AG08395 (cell line): ENCODE results near the gene VCY.
"Not testable (repeated sequence)": the region's sequence is repeated elsewhere in the genome, so short reads cannot be mapped to it uniquely, and the experiment has no call there.

Source experiments
- DNase-seq: peaks from one replicate; pipeline ENCODE4 v3.0.0; 2012; ENCODE audit warnings: mixed read lengths, low spot score

VCY gene

GRCh38 chrY:13986373-13986772 is at the start of gene VCY:
Gene VCY, minus strand, starts transcription at chrY:13986473. Its CDS starts 33 bp downstream, at chrY:13986440.
- not testable (repeated sequence) for DNase-seq

- DNase-seq = not testable (repeated sequence)
Observed at GRCh38 chrY:14030395-14030794, 44.1 kb upstream of the VCY start.

GRCh38 chrY:14011916-14012315 is 25.6 kb upstream of the VCY start:
- DNase-seq = not testable (repeated sequence)

- not testable (repeated sequence) for DNase-seq
Observed at GRCh38 chrY:13942406-13942805, 43.9 kb downstream of the VCY start.
